SU-DHL-6 (cell line): ENCODE measurements around the gene STK33.

Source experiments
- H2AFZ ChIP-seq: fragments of 200-600 bp; sonication (generic); 2 replicates; pipeline ENCODE4 v1.6.1; 2014; ENCODE audit warnings: low read depth, mild to moderate bottlenecking, moderate library complexity, mixed read lengths, antibody characterized with exemption, low read length; ENCODE audit not compliant: severe bottlenecking
- H3F3A ChIP-seq: fragments of 200-600 bp; shearing (Covaris generic); 2 replicates; pipeline ENCODE4 v1.6.0; 2016; ENCODE audit warnings: antibody characterized with exemption, mild to moderate bottlenecking; ENCODE audit not compliant: insufficient read depth
- H3K27ac ChIP-seq: fragments of 200-600 bp; sonication (generic); 2 replicates; pipeline ENCODE4 v1.5.1; 2016; ENCODE audit warnings: low read depth, mild to moderate bottlenecking, low read length, moderate library complexity, mixed read lengths
- H3K27me3 ChIP-seq: fragments of 200-600 bp; sonication (generic), shearing (Covaris generic); 2 replicates; pipeline ENCODE4 v1.6.0; 2014; ENCODE audit warnings: mild to moderate bottlenecking, low read length
- H3K36me3 ChIP-seq: fragments of 200-600 bp; sonication (generic); 2 replicates; pipeline ENCODE4 v1.6.1; 2014; ENCODE audit warnings: mild to moderate bottlenecking, low read length, mixed read lengths
- H3K4me2 ChIP-seq: fragments of 300-600, 200-600 bp; shearing (Covaris generic), sonication (generic); 2 replicates; pipeline ENCODE4 v1.6.0; 2014; ENCODE audit warnings: low read length, low read depth, mild to moderate bottlenecking; ENCODE audit not compliant: poor library complexity, severe bottlenecking
- H3K4me3 ChIP-seq: fragments of 200-600 bp; sonication (generic); 2 replicates; pipeline ENCODE4 v1.5.1; 2014; ENCODE audit warnings: antibody characterized with exemption, low read length, mild to moderate bottlenecking, mixed read lengths; ENCODE audit not compliant: insufficient read depth, poor library complexity, severe bottlenecking
- H3K79me2 ChIP-seq: fragments of 200-600 bp; sonication (generic); 2 replicates; pipeline ENCODE4 v1.6.1; 2014; ENCODE audit warnings: mild to moderate bottlenecking, low read length, moderate library complexity; ENCODE audit not compliant: insufficient read depth
- H3K9ac ChIP-seq: fragments of 200-600 bp; sonication (generic); 2 replicates; pipeline ENCODE4 v1.7.0; 2014; ENCODE audit warnings: mild to moderate bottlenecking, low read length
- H3K9me2 ChIP-seq: fragments of 200-600 bp; sonication (generic); replicated peaks from 2 replicates; pipeline ENCODE4 v1.6.1; 2014; ENCODE audit warnings: low read length; ENCODE audit not compliant: insufficient read depth
- H3K9me3 ChIP-seq: fragments of 200-600 bp; sonication (generic); 2 replicates; pipeline ENCODE4 v1.6.1; 2014; ENCODE audit warnings: low read length, mixed read lengths; ENCODE audit not compliant: insufficient read depth
- H4K20me1 ChIP-seq: fragments of 200-600 bp; sonication (generic); 2 replicates; pipeline ENCODE4 v1.6.1; 2014; ENCODE audit warnings: low read depth, mild to moderate bottlenecking, antibody characterized with exemption, low read length, moderate library complexity, mixed read lengths
- CTCF ChIP-seq: fragments of 200-600 bp; sonication (generic); IDR thresholded peaks from one replicate; pipeline ENCODE4 v1.5.1; 2017; ENCODE audit warnings: antibody characterized with exemption, mild to moderate bottlenecking, low read length, moderate library complexity; ENCODE audit not compliant: insufficient read depth, poor library complexity, severe bottlenecking
- EZH2phosphoT487 ChIP-seq: fragments of 200-600 bp; sonication (generic), shearing (Covaris generic); conservative IDR thresholded peaks from 2 replicates; pipeline ENCODE4 v1.6.1; 2018; ENCODE audit warnings: mild to moderate bottlenecking, antibody characterized with exemption, low read length, moderate library complexity, mixed read lengths

Gene STK33

GRCh38 chr11:8586805-8587204 is 7.2 kb downstream of the STK33 start:
- H4K20me1 ChIP-seq, result no peaks in the 10 kb centered on the region
- no peak overlapping the region for H2AFZ ChIP-seq
- H3K9me2 ChIP-seq, result no peaks in the 10 kb centered on the region
- H3K36me3 ChIP-seq, result no peaks in the 10 kb centered on the region; the same call in 1 of the 2 replicates
- H3K4me3 ChIP-seq, result no peak overlapping the region
- no peak overlapping the region for H3K9ac ChIP-seq
- H3K27ac ChIP-seq, result no peak overlapping the region
- H3K4me2 ChIP-seq, result no peak overlapping the region
- H3F3A ChIP-seq, result no peaks in the 10 kb centered on the region
- H3K27me3 ChIP-seq, result no peaks in the 10 kb centered on the region
- H3K79me2 ChIP-seq, result no peaks in the 10 kb centered on the region
- no peaks in the 10 kb centered on the region for H3K9me3 ChIP-seq
- TF ChIP-seq EZH2phosphoT487 (no peak), CTCF (no peak)

- Histone ChIP-seq H3K9ac (no peak overlapping the region), H3K27me3 (no peaks in the 10 kb centered on the region), H2AFZ (no peak overlapping the region), H3K4me3 (no peak overlapping the region), H3K9me3 (no peaks in the 10 kb centered on the region), H3F3A (no peaks in the 10 kb centered on the region), H3K27ac (no peak overlapping the region), H4K20me1 (no peaks in the 10 kb centered on the region), H3K36me3 (no peaks in the 10 kb centered on the region; the same call in 1 of the 2 replicates), H3K9me2 (no peaks in the 10 kb centered on the region), H3K79me2 (no peaks in the 10 kb centered on the region), H3K4me2 (no peak overlapping the region)
- no peak for TF ChIP-seq EZH2phosphoT487
- TF ChIP-seq CTCF, result no peak
Observed at GRCh38 chr11:8586184-8586583, 7.8 kb downstream of the STK33 start.

- Histone ChIP-seq H3K36me3 (no peaks in the 10 kb centered on the region; the same call in 1 of the 2 replicates), H3K27ac (no peak overlapping the region), H3K79me2 (no peaks in the 10 kb centered on the region), H3K4me2 (no peak overlapping the region), H3K9me3 (no peaks in the 10 kb centered on the region), H3K4me3 (no peak overlapping the region), H4K20me1 (no peaks in the 10 kb centered on the region), H2AFZ (no peak overlapping the region), H3F3A (no peaks in the 10 kb centered on the region), H3K9me2 (no peaks in the 10 kb centered on the region), H3K27me3 (no peaks in the 10 kb centered on the region), H3K9ac (no peak overlapping the region)
- TF ChIP-seq EZH2phosphoT487 (no peak), CTCF (no peak)
Observed at GRCh38 chr11:8584511-8584910, 9.5 kb downstream of the STK33 start.

GRCh38 chr11:8584082-8584481 is 9.9 kb downstream of the STK33 start:
- no peak for TF ChIP-seq EZH2phosphoT487
- TF ChIP-seq CTCF, result no peak
- Histone ChIP-seq H2AFZ (no peak overlapping the region), H4K20me1 (no peaks in the 10 kb centered on the region), H3K9me2 (no peaks in the 10 kb centered on the region), H3K9me3 (no peaks in the 10 kb centered on the region), H3K4me2 (no peak overlapping the region), H3K4me3 (no peak overlapping the region), H3F3A (no peaks in the 10 kb centered on the region), H3K36me3 (no peaks in the 10 kb centered on the region; the same call in 1 of the 2 replicates), H3K9ac (no peak overlapping the region), H3K27me3 (no peaks in the 10 kb centered on the region), H3K27ac (no peak overlapping the region), H3K79me2 (no peaks in the 10 kb centered on the region)
